GOT3 (cell line): ENCODE data around the gene GLRX5.

Experiments
- DNase-seq: peaks from one replicate; lab custom pipeline; 2025; ENCODE audit warnings: mixed read lengths; lab: John Stamatoyannopoulos, UW

GLRX5 gene

GRCh38 chr14:95534299-95535225 lies at the start of gene GLRX5:
Gene GLRX5 (plus strand): TSS chr14:95535050. CDS start chr14:95535090, 40 bp downstream.
- DNase-seq: peak; percentile 90

GRCh38 chr14:95485222-95485819 lies 49.5 kb upstream of the GLRX5 start:
- no peak for DNase-seq

- DNase-seq: no peak
Measured at GRCh38 chr14:95486875-95487668, 47.8 kb upstream of the GLRX5 start.

GRCh38 chr14:95487669-95488084 lies 47.2 kb upstream of the GLRX5 start:
- no peak for DNase-seq

GRCh38 chr14:95488376-95489213 lies 46.3 kb upstream of the GLRX5 start:
- no peak for DNase-seq

GRCh38 chr14:95489214-95490137 lies 45.4 kb upstream of the GLRX5 start:
- no peak for DNase-seq

- no peak for DNase-seq
Measured at GRCh38 chr14:95490138-95490509, 44.7 kb upstream of the GLRX5 start.

GRCh38 chr14:95490727-95491451 lies 44.0 kb upstream of the GLRX5 start:
- DNase-seq: no peak

- no peak for DNase-seq
Measured at GRCh38 chr14:95491936-95492608, 42.8 kb upstream of the GLRX5 start.

- DNase-seq: no peak
Measured at GRCh38 chr14:95493503-95493902, 41.3 kb upstream of the GLRX5 start.

- no peak for DNase-seq
Measured at GRCh38 chr14:95493976-95494375, 40.9 kb upstream of the GLRX5 start.

GRCh38 chr14:95494456-95494855 lies 40.4 kb upstream of the GLRX5 start:
- no peak for DNase-seq

- no peak for DNase-seq
Measured at GRCh38 chr14:95495076-95495475, 39.8 kb upstream of the GLRX5 start.

GRCh38 chr14:95495538-95496025 lies 39.3 kb upstream of the GLRX5 start:
- no peak for DNase-seq

- DNase-seq: no peak
Measured at GRCh38 chr14:95496111-95496681, 38.7 kb upstream of the GLRX5 start.

GRCh38 chr14:95496690-95497259 lies 38.1 kb upstream of the GLRX5 start:
- no peak for DNase-seq

GRCh38 chr14:95497561-95498011 lies 37.3 kb upstream of the GLRX5 start:
- DNase-seq: no peak
